ENCODE results near the gene MAPRE2.

Gene MAPRE2

DNA sequence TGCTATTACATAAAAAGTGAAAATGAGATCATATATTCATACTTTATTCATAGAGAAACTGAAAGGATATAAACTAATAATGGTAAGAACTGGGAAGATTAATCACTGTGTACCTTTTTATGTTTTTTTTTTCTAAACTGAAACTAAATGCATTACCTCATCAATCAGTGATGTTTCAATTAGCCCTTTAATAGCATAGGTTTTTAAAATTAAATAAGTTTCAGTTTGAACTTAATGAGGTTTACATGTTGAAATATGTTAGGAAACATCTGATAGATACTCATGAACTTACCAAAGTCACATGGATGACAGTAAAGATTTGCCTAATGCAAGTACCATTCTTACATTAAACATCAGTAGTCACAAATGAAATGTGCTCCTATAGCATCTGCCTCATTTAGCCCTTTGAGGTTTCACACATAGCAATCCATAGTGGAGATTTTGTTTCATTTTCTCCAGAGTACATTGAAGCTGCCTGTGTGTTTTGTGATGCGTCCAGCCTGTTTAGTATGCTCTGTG lies 8.9 kb downstream of the MAPRE2 start:
- WGBS (ENCODE audit: insufficient coverage) = no CpG with 5 or more reads among the region's 1 CpG
- H3K9me3 ChIP-seq (ENCODE audit: control extremely low read depth in 1 of 5, control insufficient read depth in 4 of 5, insufficient read depth in 2 of 5, low read depth in 1 of 5, low read length in 4 of 5) = peaks cover 0 to 5% (median 0%) of the 10 kb centered on the region in 5 experiments

DNA sequence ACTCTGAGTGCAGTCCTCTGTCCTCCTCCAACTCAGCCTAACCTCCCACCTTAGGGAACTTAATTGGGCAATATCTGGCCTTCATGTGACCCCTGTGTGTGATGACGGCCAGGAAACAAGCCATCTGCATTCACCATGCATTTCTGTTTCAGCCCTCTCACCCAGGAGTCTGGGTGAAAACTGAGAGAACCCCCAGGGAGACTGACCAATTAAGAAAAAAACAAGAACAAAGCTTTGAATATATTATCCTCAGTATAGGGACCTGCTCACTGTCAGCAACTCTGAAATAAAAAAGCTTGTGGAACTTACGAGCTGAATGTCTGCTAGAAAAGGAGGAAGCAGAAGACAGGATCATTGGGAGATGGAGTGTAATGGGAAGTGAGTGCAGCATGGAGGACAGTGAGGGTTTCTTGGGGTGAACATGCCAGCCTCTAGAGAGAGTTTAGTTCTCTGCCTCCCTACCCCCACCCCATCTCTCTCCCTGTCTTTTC lies 9.5 kb downstream of the MAPRE2 start:
- whole genome bisulfite sequencing (ENCODE audit: insufficient coverage) = 5% methylated on average over 2 of the region's 2 CpGs
- POLR2A ChIA-PET = interaction anchor here (0.6 to 1.4 kb wide), 3 partner anchors 9 to 56 kb away, joined by 3 to 4 read pairs (median 4); partner anchors contain the start of gene MAPRE2
- Histone ChIP-seq H3K27me3 (replicated peaks in 2 of 5; ENCODE audit: control insufficient read depth in 4 of 5, insufficient read depth in 5 of 5, low read length in 4 of 5) (no peaks in the 10 kb centered on the region), H3K4me1 (ENCODE audit: control extremely low read depth in 1 of 4, control insufficient read depth in 4 of 4, insufficient read depth in 4 of 4, low read length in 3 of 4) (peaks cover 35 to 50% (median 49%) of the 10 kb centered on the region in 4 experiments), H3K36me3 (ENCODE audit: control insufficient read depth in 4 of 4, insufficient read depth in 4 of 4, low read length in 3 of 4) (peaks cover 0 to 8% (median 3%) of the 10 kb centered on the region in 4 experiments), H3K27ac (ENCODE audit: insufficient read depth in 1 of 2, low read depth in 1 of 2, low read length in 2 of 2, poor library complexity in 1 of 2, severe bottlenecking in 2 of 2) (peak overlapping the region in 1 of 2 experiments; percentile 75), H3K9me3 (ENCODE audit: control extremely low read depth in 1 of 5, control insufficient read depth in 4 of 5, insufficient read depth in 2 of 5, low read depth in 1 of 5, low read length in 4 of 5) (peaks cover 0 to 5% (median 0%) of the 10 kb centered on the region in 5 experiments), H3K4me3 (ENCODE audit: control insufficient read depth in 1 of 7, extremely low read depth in 1 of 7, insufficient read depth in 4 of 7, low read depth in 2 of 7, low read length in 6 of 7) (peak overlapping the region in 5 of 7 experiments; percentile 12 to 63 (median 43))
- CTCF ChIA-PET = interaction anchor here (0.8 to 7.2 kb wide), 6 partner anchors 10 to 54 kb away, joined by 3 to 47 read pairs (median 9); partner anchors contain the start of gene MAPRE2
- peak in 2 of 3 donors; percentile 41 to 50 for DNase-seq

More for the DNA sequence above, 8.9 kb downstream of the MAPRE2 start:
- Histone ChIP-seq H3K36me3 (ENCODE audit: control insufficient read depth in 4 of 4, insufficient read depth in 4 of 4, low read length in 3 of 4) (peaks cover 0 to 6% (median 2%) of the 10 kb centered on the region in 4 experiments), H3K4me1 (ENCODE audit: control extremely low read depth in 1 of 4, control insufficient read depth in 4 of 4, insufficient read depth in 4 of 4, low read length in 3 of 4) (peaks cover 41 to 57% (median 55%) of the 10 kb centered on the region in 4 experiments), H3K27ac (ENCODE audit: insufficient read depth in 1 of 2, low read depth in 1 of 2, low read length in 2 of 2, poor library complexity in 1 of 2, severe bottlenecking in 2 of 2) (peak overlapping the region; percentile 1 to 54), H3K4me3 (ENCODE audit: control insufficient read depth in 1 of 7, extremely low read depth in 1 of 7, insufficient read depth in 4 of 7, low read depth in 2 of 7, low read length in 6 of 7) (peak overlapping the region in 5 of 7 experiments; percentile 12 to 63 (median 43)), H3K27me3 (replicated peaks in 2 of 5; ENCODE audit: control insufficient read depth in 4 of 5, insufficient read depth in 5 of 5, low read length in 4 of 5) (no peaks in the 10 kb centered on the region)
- CTCF ChIA-PET = interaction anchor here (1.1 to 7.2 kb wide), 4 partner anchors 9 to 23 kb away, joined by 5 to 47 read pairs (median 14); partner anchors contain the start of gene MAPRE2
- peak in 2 of 3 donors; percentile 35 to 53 for DNase-seq
- POLR2A ChIA-PET = interaction anchor here (1.1 to 1.5 kb wide), 3 partner anchors 8 to 9 kb away, joined by 3 to 4 read pairs (median 4); partner anchors contain the start of gene MAPRE2

- Histone ChIP-seq H3K27me3 (replicated peaks in 2 of 5; ENCODE audit: control insufficient read depth in 4 of 5, insufficient read depth in 5 of 5, low read length in 4 of 5) (no peaks in the 10 kb centered on the region), H3K4me3 (ENCODE audit: control insufficient read depth in 1 of 7, extremely low read depth in 1 of 7, insufficient read depth in 4 of 7, low read depth in 2 of 7, low read length in 6 of 7) (no peak overlapping the region), H3K9me3 (ENCODE audit: control extremely low read depth in 1 of 5, control insufficient read depth in 4 of 5, insufficient read depth in 2 of 5, low read depth in 1 of 5, low read length in 4 of 5) (peaks cover 0 to 5% (median 0%) of the 10 kb centered on the region in 5 experiments), H3K36me3 (ENCODE audit: control insufficient read depth in 4 of 4, insufficient read depth in 4 of 4, low read length in 3 of 4) (peaks cover 0 to 8% (median 4%) of the 10 kb centered on the region in 4 experiments), H3K27ac (ENCODE audit: insufficient read depth in 1 of 2, low read depth in 1 of 2, low read length in 2 of 2, poor library complexity in 1 of 2, severe bottlenecking in 2 of 2) (no peak overlapping the region), H3K4me1 (ENCODE audit: control extremely low read depth in 1 of 4, control insufficient read depth in 4 of 4, insufficient read depth in 4 of 4, low read length in 3 of 4) (peaks cover 24 to 40% (median 38%) of the 10 kb centered on the region in 4 experiments)
- ChIA-PET POLR2A (interaction anchor here (0.6 kb wide), 1 partner anchor 11 kb away, joined by 3 read pairs; no protein-coding TSS in a partner anchor), CTCF (interaction anchor here (0.8 to 3.2 kb wide), 3 partner anchors 9 to 16 kb away, joined by 3 to 15 read pairs (median 13); partner anchors contain the start of gene MAPRE2)
- 100% methylated on average over 1 of the region's 2 CpGs for WGBS (ENCODE audit: insufficient coverage)
- peak in 1 of 3 donors; percentile 23 for DNase-seq
Observed at GRCh38 chr18:35051641-35052377, 10.6 kb downstream of the MAPRE2 start.

DNA sequence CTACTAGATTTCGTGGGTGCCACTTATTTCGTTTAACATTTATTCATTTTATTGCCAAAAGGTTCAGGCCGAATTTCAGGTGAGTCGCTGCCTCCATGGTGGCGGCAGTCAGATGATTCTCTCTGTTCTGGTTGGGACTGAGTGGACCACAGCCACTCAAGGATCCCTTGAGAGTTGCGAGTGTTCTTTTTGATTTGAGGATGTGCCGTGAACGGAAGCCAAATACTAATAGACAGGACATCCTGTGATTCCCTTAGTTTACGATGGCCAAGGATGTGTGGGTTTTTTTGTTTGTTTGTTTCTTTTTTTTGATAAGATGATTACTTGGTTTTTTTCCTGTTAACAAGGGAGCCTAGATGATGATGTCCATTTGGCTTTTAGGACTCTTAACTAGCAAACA lies 13.2 kb downstream of the MAPRE2 start:
- H3K27me3 ChIP-seq (replicated peaks in 2 of 5; ENCODE audit: control insufficient read depth in 4 of 5, insufficient read depth in 5 of 5, low read length in 4 of 5) = no peaks in the 10 kb centered on the region

GRCh38 chr18:35055105-35055504 lies 13.9 kb downstream of the MAPRE2 start:
- H3K9me3 ChIP-seq (ENCODE audit: control extremely low read depth in 1 of 5, control insufficient read depth in 4 of 5, insufficient read depth in 2 of 5, low read depth in 1 of 5, low read length in 4 of 5) = peaks cover 0 to 3% (median 0%) of the 10 kb centered on the region in 5 experiments
- no peaks in the 10 kb centered on the region for H3K27me3 ChIP-seq (replicated peaks in 2 of 5; ENCODE audit: control insufficient read depth in 4 of 5, insufficient read depth in 5 of 5, low read length in 4 of 5)
- peaks cover 0 to 6% (median 4%) of the 10 kb centered on the region in 4 experiments for H3K36me3 ChIP-seq (ENCODE audit: control insufficient read depth in 4 of 4, insufficient read depth in 4 of 4, low read length in 3 of 4)
- ChIA-PET POLR2A (no interaction called here), CTCF (interaction anchor here (0.8 kb wide), 1 partner anchor 25 kb away, joined by 3 read pairs; no protein-coding TSS in a partner anchor)
- no peak overlapping the region for H3K4me3 ChIP-seq (ENCODE audit: control insufficient read depth in 1 of 7, extremely low read depth in 1 of 7, insufficient read depth in 4 of 7, low read depth in 2 of 7, low read length in 6 of 7)
- DNase-seq = no peak
- peaks cover 13 to 20% (median 17%) of the 10 kb centered on the region in 4 experiments for H3K4me1 ChIP-seq (ENCODE audit: control extremely low read depth in 1 of 4, control insufficient read depth in 4 of 4, insufficient read depth in 4 of 4, low read length in 3 of 4)
- WGBS (ENCODE audit: insufficient coverage) = 97% methylated on average over 6 of the region's 7 CpGs
- no peak overlapping the region for H3K27ac ChIP-seq (ENCODE audit: insufficient read depth in 1 of 2, low read depth in 1 of 2, low read length in 2 of 2, poor library complexity in 1 of 2, severe bottlenecking in 2 of 2)

More for the DNA sequence above, 13.2 kb downstream of the MAPRE2 start:
- no peak for DNase-seq
- 98% methylated on average over 9 of the region's 9 CpGs for WGBS (ENCODE audit: insufficient coverage)
- ChIA-PET POLR2A (no interaction called here), CTCF (interaction anchor here (0.8 kb wide), 1 partner anchor 24 kb away, joined by 3 read pairs; no protein-coding TSS in a partner anchor)
- Histone ChIP-seq H3K36me3 (ENCODE audit: control insufficient read depth in 4 of 4, insufficient read depth in 4 of 4, low read length in 3 of 4) (peaks cover 0 to 6% (median 4%) of the 10 kb centered on the region in 4 experiments), H3K9me3 (ENCODE audit: control extremely low read depth in 1 of 5, control insufficient read depth in 4 of 5, insufficient read depth in 2 of 5, low read depth in 1 of 5, low read length in 4 of 5) (peaks cover 0 to 3% (median 0%) of the 10 kb centered on the region in 5 experiments), H3K4me3 (ENCODE audit: control insufficient read depth in 1 of 7, extremely low read depth in 1 of 7, insufficient read depth in 4 of 7, low read depth in 2 of 7, low read length in 6 of 7) (no peak overlapping the region), H3K4me1 (ENCODE audit: control extremely low read depth in 1 of 4, control insufficient read depth in 4 of 4, insufficient read depth in 4 of 4, low read length in 3 of 4) (peaks cover 16 to 27% (median 24%) of the 10 kb centered on the region in 4 experiments), H3K27ac (ENCODE audit: insufficient read depth in 1 of 2, low read depth in 1 of 2, low read length in 2 of 2, poor library complexity in 1 of 2, severe bottlenecking in 2 of 2) (no peak overlapping the region)

DNA sequence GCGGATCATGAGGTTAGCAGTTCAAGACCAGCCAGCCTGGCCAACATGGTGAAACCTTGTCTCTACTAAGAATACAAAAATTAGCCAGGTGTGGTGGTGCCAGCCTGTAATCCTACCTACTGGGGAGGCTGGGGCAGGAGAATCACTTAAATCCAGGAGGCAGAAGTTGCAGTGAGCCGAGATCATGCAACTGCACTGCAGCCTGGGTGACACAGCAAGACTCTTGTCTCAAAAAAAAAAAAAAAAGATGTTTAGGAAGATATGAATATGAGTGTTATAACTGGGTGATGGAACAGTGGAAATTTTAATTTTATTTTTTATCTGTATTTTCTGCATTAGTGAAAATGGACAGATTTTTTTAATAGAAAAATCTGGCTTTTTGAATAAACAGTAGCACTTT lies 14.5 kb downstream of the MAPRE2 start:
- no peak overlapping the region for H3K4me3 ChIP-seq (ENCODE audit: control insufficient read depth in 1 of 7, extremely low read depth in 1 of 7, insufficient read depth in 4 of 7, low read depth in 2 of 7, low read length in 6 of 7)
- H3K9me3 ChIP-seq (ENCODE audit: control extremely low read depth in 1 of 5, control insufficient read depth in 4 of 5, insufficient read depth in 2 of 5, low read depth in 1 of 5, low read length in 4 of 5) = peaks cover 0 to 3% (median 0%) of the 10 kb centered on the region in 5 experiments
- H3K27ac ChIP-seq (ENCODE audit: insufficient read depth in 1 of 2, low read depth in 1 of 2, low read length in 2 of 2, poor library complexity in 1 of 2, severe bottlenecking in 2 of 2) = no peak overlapping the region
- peaks cover 0 to 6% (median 4%) of the 10 kb centered on the region in 4 experiments for H3K36me3 ChIP-seq (ENCODE audit: control insufficient read depth in 4 of 4, insufficient read depth in 4 of 4, low read length in 3 of 4)
- H3K27me3 ChIP-seq (replicated peaks in 2 of 5; ENCODE audit: control insufficient read depth in 4 of 5, insufficient read depth in 5 of 5, low read length in 4 of 5) = no peaks in the 10 kb centered on the region
- ChIA-PET CTCF (no interaction called here), POLR2A (no interaction called here)
- DNase-seq = peak in 2 of 3 donors; percentile 14 to 36
- 80% methylated on average over 1 of the region's 2 CpGs for whole genome bisulfite sequencing (ENCODE audit: insufficient coverage)
- H3K4me1 ChIP-seq (ENCODE audit: control extremely low read depth in 1 of 4, control insufficient read depth in 4 of 4, insufficient read depth in 4 of 4, low read length in 3 of 4) = peaks cover 8 to 14% (median 11%) of the 10 kb centered on the region in 4 experiments

Measured in common myeloid progenitor, CD34-positive (primary cell).